ENCODE data around the gene TOGARAM2.

Gene TOGARAM2

DNA sequence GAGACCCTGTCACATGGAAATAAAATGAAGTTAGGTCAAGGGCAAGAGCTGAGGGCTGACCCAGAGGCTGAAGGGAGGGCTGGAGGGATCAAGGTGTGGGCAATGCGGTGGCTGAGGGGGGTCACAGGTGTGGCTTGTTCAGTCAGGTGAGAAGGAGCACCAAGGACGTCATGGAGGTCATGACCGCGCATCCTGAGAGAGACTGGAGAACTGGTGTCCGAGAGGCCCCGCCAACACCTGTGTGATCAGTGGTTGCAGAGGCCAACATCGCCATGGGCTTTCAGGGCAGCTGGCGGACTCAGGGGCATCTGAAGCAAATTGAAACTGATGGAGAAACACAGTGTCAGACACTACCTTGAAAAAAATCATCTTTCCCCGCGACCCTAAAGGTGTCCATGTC, 13.0 kb downstream of the TOGARAM2 start:
- ChIA-PET POLR2A (no interaction called here), CTCF (no interaction called here)
- DNase-seq (ENCODE audit: extremely low spot score), result no peak
- TF ChIP-seq CTBP1 (IDR thresholded peaks at IDR 0.05; ENCODE audit: borderline replicate concordance), result no peak
- no peak for TF ChIP-seq TARDBP (IDR thresholded peaks at IDR 0.05)
- no peak for TF ChIP-seq L3MBTL2 (conservative IDR thresholded peaks at IDR 0.05)
- no peak for TF ChIP-seq LEF1 (IDR thresholded peaks at IDR 0.05; ENCODE audit: borderline replicate concordance)
- TF ChIP-seq NFRKB (IDR thresholded peaks at IDR 0.05), result no peak
- TF ChIP-seq ZNF384 (IDR thresholded peaks at IDR 0.05), result no peak
- TF ChIP-seq SUZ12 (IDR thresholded peaks at IDR 0.05), result no peak
- no peak for TF ChIP-seq HDGF (IDR thresholded peaks at IDR 0.05; ENCODE audit: borderline replicate concordance)
- TF ChIP-seq FOXA1 (IDR thresholded peaks at IDR 0.05), result no peak
- TF ChIP-seq ARNT (IDR thresholded peaks at IDR 0.05), result no peak
- TF ChIP-seq SP1 (IDR thresholded peaks at IDR 0.05), result no peak
- TF ChIP-seq FOXM1 (IDR thresholded peaks at IDR 0.05; ENCODE audit: borderline replicate concordance), result no peak
- TF ChIP-seq FOXK2 (IDR thresholded peaks at IDR 0.05), result no peak
- no peak for TF ChIP-seq BHLHE40 (IDR thresholded peaks at IDR 0.05; ENCODE audit: borderline replicate concordance)

DNA sequence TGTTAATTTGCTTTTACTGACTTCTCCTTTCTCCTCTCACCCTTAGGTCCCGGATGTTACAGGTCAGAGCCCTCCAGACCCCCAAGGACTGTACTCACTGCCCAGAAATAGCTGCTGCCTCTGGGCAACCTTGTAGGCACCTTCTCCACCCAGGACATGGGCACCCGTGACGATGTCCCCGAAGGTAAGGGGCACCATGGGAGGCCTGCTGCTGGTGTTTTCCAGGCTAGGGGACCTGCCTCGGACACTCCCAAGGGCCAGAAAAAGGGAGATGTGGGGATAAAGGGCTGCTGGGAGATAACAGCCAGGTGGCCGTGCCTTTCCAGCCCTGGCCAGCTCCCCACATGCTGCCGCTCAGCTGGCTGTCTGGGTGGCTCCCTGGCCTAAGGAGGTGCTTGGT, 13.6 kb downstream of the TOGARAM2 start:
- POLR2A ChIA-PET, result no interaction called here
- no peak for DNase-seq (ENCODE audit: extremely low spot score)
- CTCF ChIA-PET, result no interaction called here
- TF ChIP-seq LEF1 (IDR thresholded peaks at IDR 0.05; ENCODE audit: borderline replicate concordance), result no peak
- TF ChIP-seq CTBP1 (IDR thresholded peaks at IDR 0.05; ENCODE audit: borderline replicate concordance), result no peak
- TF ChIP-seq BHLHE40 (IDR thresholded peaks at IDR 0.05; ENCODE audit: borderline replicate concordance), result no peak
- TF ChIP-seq ZNF384 (IDR thresholded peaks at IDR 0.05), result no peak
- no peak for TF ChIP-seq ELF4 (IDR thresholded peaks at IDR 0.05)
- TF ChIP-seq TARDBP (IDR thresholded peaks at IDR 0.05), result no peak
- TF ChIP-seq FOXA1 (IDR thresholded peaks at IDR 0.05), result no peak
- no peak for TF ChIP-seq L3MBTL2 (conservative IDR thresholded peaks at IDR 0.05)
- TF ChIP-seq SUZ12 (IDR thresholded peaks at IDR 0.05), result no peak
- no peak for TF ChIP-seq FOXK2 (IDR thresholded peaks at IDR 0.05)
- no peak for TF ChIP-seq FOXM1 (IDR thresholded peaks at IDR 0.05; ENCODE audit: borderline replicate concordance)
- no peak for TF ChIP-seq SP1 (IDR thresholded peaks at IDR 0.05)
- no peak for TF ChIP-seq NFRKB (IDR thresholded peaks at IDR 0.05)
- TF ChIP-seq HDGF (IDR thresholded peaks at IDR 0.05; ENCODE audit: borderline replicate concordance), result no peak
- no peak for TF ChIP-seq ARNT (IDR thresholded peaks at IDR 0.05)
- TF ChIP-seq, protein P1, sequence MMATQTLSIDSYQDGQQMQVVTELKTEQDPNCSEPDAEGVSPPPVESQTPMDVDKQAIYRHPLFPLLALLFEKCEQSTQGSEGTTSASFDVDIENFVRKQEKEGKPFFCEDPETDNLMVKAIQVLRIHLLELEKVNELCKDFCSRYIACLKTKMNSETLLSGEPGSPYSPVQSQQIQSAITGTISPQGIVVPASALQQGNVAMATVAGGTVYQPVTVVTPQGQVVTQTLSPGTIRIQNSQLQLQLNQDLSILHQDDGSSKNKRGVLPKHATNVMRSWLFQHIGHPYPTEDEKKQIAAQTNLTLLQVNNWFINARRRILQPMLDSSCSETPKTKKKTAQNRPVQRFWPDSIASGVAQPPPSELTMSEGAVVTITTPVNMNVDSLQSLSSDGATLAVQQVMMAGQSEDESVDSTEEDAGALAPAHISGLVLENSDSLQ (IDR thresholded peaks at IDR 0.05), result no peak

DNA sequence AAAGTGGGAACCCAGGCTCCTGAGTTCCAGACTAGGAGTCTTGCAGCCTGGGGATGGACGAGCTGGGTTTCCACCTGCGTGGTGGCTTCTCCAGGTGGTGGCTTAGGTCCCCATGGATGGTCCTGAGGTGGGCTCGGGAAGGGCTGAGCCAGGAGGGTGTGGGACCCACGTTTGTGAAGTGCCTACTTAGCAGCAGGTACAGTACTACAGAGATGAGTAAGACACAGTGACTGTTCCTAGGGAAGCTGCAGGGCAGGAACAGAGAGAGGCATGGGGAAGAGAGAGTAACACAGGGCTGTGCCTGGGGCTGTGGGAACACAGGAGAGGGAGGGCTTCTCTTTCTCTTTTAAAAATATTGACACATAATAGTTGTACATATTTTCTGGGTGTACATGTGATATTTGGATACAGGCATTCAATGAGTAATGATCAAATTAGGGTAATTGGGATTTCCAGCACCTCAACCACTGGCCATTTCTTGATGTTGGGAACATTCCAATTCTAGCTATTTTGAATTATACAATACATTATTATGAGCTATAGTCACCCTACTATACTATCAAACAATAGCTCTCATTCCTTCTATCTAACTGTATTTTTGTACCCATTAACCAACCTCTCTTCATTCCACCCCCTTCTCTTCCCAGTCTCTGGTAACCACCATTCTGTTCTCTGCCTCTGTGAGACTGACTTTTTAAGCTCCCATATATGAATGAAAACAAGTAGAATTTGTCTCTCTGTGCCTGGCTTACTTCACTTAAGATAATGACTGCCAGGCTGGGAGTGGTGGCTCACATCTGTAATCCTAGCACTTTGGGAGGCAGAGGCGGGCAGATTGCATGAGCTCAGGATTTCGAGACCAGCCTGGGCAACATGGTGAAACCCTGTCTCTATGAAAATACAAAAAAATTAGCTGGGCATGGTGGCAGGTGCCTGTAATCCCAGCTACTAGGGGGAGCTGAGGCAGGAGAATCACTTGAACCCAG, 15.0 kb downstream of the TOGARAM2 start:
- no peak for DNase-seq (ENCODE audit: extremely low spot score)
- CTCF ChIA-PET, result interaction anchor here (0.8 kb wide), 1 partner anchor 194 kb away, joined by 3 read pairs; no protein-coding TSS in a partner anchor
- POLR2A ChIA-PET, result no interaction called here
- no peak for TF ChIP-seq FOXA1 (IDR thresholded peaks at IDR 0.05)
- no peak for TF ChIP-seq BHLHE40 (IDR thresholded peaks at IDR 0.05; ENCODE audit: borderline replicate concordance)
- no peak for TF ChIP-seq LEF1 (IDR thresholded peaks at IDR 0.05; ENCODE audit: borderline replicate concordance)
- TF ChIP-seq HDGF (IDR thresholded peaks at IDR 0.05; ENCODE audit: borderline replicate concordance), result no peak
- no peak for TF ChIP-seq NFRKB (IDR thresholded peaks at IDR 0.05)
- no peak for TF ChIP-seq ZNF384 (IDR thresholded peaks at IDR 0.05)
- no peak for TF ChIP-seq CTBP1 (IDR thresholded peaks at IDR 0.05; ENCODE audit: borderline replicate concordance)
- TF ChIP-seq ARNT (IDR thresholded peaks at IDR 0.05), result no peak
- no peak for TF ChIP-seq ELF4 (IDR thresholded peaks at IDR 0.05)
- TF ChIP-seq TARDBP (IDR thresholded peaks at IDR 0.05), result no peak
- TF ChIP-seq SP1 (IDR thresholded peaks at IDR 0.05), result no peak
- no peak for TF ChIP-seq FOXK2 (IDR thresholded peaks at IDR 0.05)
- no peak for TF ChIP-seq L3MBTL2 (conservative IDR thresholded peaks at IDR 0.05)
- no peak for TF ChIP-seq SUZ12 (IDR thresholded peaks at IDR 0.05)
- TF ChIP-seq, protein P1 (IDR thresholded peaks at IDR 0.05), result no peak

DNA sequence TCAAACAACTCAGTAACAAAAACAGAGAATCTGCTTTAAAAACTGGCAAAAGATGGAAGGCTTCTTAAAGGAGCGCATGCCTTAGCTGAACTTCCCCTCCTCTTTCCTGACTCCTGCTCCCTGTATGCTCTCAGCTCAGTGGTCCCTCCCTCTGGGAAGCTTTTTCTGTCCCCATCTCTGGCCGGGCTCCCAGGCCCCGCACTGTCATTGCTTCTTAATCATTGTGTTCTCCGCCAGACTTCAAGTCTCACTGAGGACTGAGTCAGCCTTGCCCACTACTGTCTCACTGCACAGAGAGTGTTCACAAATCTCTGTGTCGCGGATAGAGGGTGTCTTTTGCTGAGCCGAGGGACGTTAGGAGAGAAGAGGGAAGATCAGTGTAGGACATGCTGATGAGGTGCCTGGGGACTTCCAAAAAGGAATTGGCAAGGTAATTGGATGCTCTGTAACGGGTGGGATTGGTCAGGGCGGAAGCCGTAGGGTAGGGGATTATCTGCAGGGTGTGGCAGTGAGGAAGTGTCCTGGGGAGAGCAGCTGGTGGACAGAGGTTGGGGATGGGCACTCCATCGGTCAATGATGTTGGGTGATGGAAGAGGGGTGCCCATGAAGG, 16.2 kb downstream of the TOGARAM2 start:
- ChIA-PET CTCF (no interaction called here), POLR2A (no interaction called here)
- no peak for DNase-seq (ENCODE audit: extremely low spot score)
- no peak for TF ChIP-seq NFRKB (IDR thresholded peaks at IDR 0.05)

DNA sequence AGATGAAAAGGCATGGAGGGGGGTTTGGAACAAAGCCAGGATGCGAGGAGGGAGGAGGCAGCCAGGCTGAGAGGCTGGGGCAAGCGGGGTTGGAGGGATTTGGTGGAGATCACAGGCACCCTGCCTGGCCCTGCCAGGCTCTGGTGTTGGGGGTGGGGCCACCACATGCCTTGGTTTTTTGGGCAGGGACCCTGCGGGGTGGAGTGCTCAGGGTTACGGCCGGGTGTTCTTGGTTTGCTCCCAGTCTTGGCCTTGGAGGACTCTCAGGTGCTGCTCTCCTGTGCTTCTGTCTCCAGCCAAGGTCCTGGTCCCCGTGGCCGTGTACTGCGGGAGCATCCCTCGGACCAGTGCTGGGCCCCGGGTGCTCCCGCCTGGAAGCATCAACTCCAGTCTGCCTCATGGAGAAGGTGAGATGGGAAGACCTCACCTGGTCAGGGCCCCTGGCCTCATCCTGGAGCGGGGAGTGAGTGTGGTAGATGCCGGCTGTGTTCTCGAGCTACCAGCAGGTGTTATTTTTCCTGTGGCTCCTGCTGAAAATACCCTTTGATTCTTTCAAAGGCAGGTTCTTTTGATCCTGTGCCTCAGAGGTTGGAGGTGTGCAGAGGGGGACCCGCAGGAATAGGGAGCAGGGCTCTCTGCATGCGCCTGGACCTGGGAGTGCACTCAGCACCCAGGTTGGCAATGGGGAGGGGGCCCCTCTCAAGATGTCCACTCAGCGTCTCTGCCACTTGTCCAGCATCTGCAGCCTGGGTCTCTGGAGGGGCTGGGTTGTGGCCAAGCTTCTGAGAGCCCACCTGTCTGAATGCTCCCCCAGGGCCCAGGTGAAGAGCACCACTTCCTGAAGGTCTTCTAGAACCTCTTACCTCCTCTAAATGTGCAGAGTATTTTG, 17.0 kb downstream of the TOGARAM2 start:
- POLR2A ChIA-PET, result no interaction called here
- DNase-seq (ENCODE audit: extremely low spot score), result no peak
- no peak for TF ChIP-seq FOXA1 (IDR thresholded peaks at IDR 0.05)
- no peak for TF ChIP-seq ARNT (IDR thresholded peaks at IDR 0.05)
- TF ChIP-seq SUZ12 (IDR thresholded peaks at IDR 0.05), result no peak
- TF ChIP-seq, protein P1 (IDR thresholded peaks at IDR 0.05), result no peak
- TF ChIP-seq TARDBP (IDR thresholded peaks at IDR 0.05), result no peak
- TF ChIP-seq SP1 (IDR thresholded peaks at IDR 0.05), result no peak
- no peak for TF ChIP-seq L3MBTL2 (conservative IDR thresholded peaks at IDR 0.05)
- TF ChIP-seq FOXM1 (IDR thresholded peaks at IDR 0.05; ENCODE audit: borderline replicate concordance), result no peak
- no peak for TF ChIP-seq CTBP1 (IDR thresholded peaks at IDR 0.05; ENCODE audit: borderline replicate concordance)
- TF ChIP-seq HDGF (IDR thresholded peaks at IDR 0.05; ENCODE audit: borderline replicate concordance), result no peak
- no peak for TF ChIP-seq LEF1 (IDR thresholded peaks at IDR 0.05; ENCODE audit: borderline replicate concordance)
- TF ChIP-seq ZNF384 (IDR thresholded peaks at IDR 0.05), result no peak
- no peak for TF ChIP-seq BHLHE40 (IDR thresholded peaks at IDR 0.05; ENCODE audit: borderline replicate concordance)
- TF ChIP-seq FOXK2 (IDR thresholded peaks at IDR 0.05), result no peak
- no peak for TF ChIP-seq NFRKB (IDR thresholded peaks at IDR 0.05)
- CTCF ChIA-PET, result no interaction called here

Measured in HEK293T (cell line).